Stimulated activated CD4-positive, alpha-beta T cell treated with anti-CD3 and anti-CD28 coated beads, Interleukin-2, amount 100 ng/mL, for 4 hours (primary cell): Measurements from ENCODE around the gene NUBPL.

Experiments
- DNase-seq: peaks from one replicate; pipeline ENCODE4 v3.0.0-alpha.2; 2020; ENCODE audit warnings: low read depth

The NUBPL gene, protein sequence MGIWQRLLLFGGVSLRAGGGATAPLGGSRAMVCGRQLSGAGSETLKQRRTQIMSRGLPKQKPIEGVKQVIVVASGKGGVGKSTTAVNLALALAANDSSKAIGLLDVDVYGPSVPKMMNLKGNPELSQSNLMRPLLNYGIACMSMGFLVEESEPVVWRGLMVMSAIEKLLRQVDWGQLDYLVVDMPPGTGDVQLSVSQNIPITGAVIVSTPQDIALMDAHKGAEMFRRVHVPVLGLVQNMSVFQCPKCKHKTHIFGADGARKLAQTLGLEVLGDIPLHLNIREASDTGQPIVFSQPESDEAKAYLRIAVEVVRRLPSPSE

DNA sequence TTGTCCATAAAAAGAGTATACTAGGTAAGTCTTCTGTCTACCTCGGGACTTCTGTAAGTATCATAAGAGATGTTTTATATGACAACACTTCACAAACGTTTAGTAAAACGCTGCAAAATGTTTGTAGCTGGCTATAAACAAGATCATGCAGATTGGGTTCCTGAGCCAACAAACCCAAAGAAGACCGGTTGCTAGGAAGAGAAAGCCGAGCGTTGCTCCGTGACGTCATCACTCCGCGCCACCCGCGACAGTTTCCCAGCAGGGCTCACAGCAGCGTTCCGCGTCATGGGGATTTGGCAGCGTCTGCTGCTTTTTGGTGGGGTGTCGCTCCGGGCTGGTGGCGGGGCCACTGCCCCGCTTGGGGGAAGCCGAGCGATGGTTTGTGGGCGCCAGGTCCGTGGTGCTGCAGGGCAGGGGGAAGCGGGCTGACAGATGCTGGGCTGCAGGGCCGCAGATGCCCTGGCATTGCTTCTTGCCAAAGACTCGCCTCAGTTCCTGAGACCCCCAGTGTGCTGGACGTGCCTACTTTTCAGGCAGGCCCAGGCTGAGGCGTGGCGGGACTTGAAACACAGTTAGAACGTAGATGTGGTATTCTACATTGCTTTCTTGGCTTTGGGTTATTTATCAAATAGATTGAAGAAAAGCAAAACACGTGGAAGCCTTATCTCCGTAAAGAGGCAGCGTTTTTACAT, at the start of gene NUBPL:
Gene NUBPL, plus strand, starts transcription at position 250 of the 692 bp plus-strand sequence. Its CDS starts 36 bp downstream, at position 286.
- peak; percentile 93 for DNase-seq

GRCh38 chr14:31527087-31527486, 34.1 kb upstream of the NUBPL start:
- no peak for DNase-seq

- no peak for DNase-seq
Measured at GRCh38 chr14:31527546-31527945, 33.7 kb upstream of the NUBPL start.

DNA sequence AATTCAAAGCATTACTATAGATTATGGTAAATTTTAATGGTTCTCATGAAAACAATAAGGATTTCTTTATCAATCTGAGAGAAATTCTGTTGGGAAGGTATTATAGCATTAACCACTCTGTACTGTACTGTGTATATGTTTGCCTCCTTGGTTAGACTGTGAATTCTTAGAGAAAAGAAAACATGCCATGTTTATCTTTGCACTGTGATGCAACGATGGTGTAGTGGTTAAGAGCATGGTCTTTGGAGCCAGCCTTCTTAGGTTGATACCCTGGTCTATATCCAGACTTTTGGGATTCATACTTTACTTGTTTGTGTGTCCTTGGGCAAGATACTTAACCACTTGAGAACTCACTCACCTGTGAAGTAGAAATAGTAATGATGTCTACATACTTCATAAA, 32.2 kb upstream of the NUBPL start:
- no peak for DNase-seq

DNA sequence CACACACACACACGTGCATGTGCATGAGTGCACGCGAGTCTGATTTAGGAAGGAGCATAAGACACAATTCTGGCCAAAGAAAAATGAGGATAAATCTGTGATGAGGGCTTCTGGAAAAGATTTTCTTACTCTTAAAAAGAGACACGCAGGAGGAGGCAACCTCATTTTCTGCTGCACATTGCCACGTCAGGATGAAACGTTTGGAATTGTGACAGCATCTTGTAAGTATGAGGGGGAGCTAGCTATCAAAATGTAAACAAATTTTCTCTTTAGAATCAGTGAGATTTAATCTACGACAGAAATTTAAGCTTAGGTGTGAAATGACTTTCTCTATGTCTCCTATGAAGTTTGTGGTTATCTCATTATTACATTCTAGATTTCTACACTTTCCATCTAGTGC, 31.1 kb upstream of the NUBPL start:
- DNase-seq, result no peak

DNA sequence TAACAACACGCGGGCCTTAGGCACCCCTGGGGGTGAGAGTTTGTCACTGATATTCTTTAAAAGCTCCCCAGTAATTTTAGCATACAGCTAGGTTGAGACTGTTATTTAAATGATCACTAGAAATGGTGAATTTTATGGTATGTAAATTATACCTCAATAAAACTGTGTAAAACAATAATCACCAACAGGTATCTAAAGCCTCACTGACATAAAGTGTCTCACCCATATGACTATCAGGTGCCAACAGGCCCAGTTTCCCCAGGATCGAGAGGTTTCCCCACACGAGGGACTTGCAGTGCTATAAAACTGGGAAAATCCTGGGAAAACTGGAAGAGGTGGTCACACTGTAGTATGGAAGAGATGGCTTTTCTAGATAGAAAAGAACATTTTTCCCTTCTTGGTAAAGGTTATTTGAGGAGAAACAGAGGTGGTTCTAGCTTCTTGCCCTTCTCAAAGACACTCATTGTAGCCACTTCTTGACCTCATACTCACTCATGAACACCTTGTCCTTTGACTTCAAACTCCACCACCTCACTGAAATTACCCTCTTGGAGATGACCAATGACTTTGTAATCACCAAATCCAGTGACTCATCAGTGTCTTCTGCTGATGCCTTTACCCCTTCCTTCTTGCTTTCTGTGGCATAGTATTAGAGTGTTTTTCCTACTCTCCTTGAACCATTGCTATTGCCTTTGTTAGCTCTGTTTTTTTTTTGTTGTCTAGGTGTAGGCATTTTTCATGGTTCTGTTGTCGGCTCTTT, 24.8 kb upstream of the NUBPL start:
- no peak for DNase-seq

- DNase-seq, result no peak
Measured at GRCh38 chr14:31541702-31542101, 19.5 kb upstream of the NUBPL start.

DNA sequence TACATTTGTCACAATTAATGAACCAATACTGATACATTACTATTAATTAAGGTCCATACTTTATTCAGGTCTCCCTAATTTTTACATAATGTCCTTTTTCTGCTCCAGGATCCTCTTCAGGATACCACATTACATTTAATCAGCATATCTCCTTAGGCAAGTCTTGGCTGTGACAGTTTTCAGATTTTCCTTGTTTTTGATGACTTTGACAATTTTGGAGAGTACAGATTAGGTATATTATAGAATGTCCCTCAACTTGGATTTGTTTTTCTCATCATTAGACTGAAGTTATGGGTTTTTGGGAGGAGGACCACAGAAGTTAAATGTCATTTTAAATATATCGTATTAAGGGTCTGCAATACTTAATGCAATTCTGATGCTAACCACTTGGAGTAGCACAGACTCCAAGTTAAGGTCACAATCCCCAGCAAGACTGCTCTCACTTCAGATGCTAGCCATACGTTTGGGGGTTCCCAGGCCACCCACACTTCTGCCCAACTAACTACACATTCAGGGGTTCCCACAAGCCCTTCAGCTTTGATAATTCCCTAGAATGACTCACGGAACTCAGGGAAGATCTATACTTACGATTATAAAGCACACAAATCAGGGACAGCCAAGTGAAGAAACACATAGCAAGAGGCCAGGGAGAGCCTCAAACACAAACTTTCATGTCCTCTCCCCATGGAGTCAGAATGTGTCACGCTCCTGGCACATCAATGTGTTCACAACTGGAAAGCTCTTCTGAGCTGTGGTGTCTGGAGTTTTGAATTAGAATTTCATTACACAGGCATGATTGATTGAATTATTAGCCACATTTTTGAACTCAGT, 17.0 kb upstream of the NUBPL start:
- no peak for DNase-seq

- DNase-seq, result no peak
Measured at GRCh38 chr14:31544816-31545215, 16.4 kb upstream of the NUBPL start.

DNA sequence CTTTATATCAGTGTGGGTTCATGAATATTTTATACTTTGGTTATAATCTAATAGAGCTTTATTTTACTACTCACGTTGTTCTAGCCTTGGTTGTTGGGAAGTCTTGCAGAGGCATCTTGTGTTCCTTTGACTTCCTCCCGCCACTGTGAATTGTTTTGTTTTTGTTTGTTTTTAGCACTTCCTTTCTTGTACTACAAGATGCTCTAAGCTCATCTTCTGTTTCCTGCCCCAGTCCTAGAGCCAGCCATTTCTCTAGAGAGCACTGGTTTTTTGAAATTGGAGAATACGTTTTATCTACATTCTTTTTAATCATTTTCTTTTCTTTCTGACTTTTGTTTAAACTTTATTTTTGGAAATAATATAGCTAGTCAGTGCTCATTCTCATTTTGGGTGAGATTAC, 15.9 kb upstream of the NUBPL start:
- DNase-seq, result no peak

DNA sequence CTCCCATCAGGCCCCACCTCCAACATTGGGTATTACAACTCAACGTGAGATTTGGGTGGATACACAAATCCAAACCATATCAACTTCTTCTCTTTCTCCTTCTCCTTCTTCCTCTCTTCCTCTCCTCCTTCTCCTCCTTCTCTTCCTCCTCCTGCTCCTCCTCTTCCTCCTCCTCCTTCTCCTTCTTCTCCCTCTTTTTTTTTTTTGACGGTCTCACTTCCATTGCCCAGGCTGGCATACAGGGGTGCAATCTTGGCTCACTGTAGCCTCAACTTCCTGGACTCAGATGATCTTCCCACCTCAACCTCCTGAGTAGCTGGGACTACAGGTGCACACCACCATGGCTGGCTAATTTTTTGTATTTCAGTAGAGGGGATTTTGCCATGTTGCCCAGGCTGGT, 11.4 kb upstream of the NUBPL start:
- no peak for DNase-seq

DNA sequence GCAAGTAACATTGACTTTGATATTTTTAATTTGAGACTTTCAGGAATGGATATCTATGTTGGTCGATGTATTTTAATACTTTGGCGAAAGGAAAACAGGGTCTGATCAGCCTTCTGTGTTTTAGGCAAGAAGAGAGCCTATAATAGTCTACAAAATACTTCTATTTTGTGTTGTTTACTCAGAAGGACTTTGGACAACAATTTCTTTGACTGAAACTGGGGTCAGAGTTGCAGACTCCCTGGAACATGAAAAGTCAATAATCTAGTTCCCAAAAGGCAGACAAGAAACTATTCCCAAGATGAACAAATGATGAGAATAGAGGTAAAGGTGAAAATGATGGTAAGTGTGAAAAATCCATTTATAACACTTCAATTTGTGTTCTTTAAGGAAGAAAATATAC, 10.6 kb upstream of the NUBPL start:
- DNase-seq, result no peak

DNA sequence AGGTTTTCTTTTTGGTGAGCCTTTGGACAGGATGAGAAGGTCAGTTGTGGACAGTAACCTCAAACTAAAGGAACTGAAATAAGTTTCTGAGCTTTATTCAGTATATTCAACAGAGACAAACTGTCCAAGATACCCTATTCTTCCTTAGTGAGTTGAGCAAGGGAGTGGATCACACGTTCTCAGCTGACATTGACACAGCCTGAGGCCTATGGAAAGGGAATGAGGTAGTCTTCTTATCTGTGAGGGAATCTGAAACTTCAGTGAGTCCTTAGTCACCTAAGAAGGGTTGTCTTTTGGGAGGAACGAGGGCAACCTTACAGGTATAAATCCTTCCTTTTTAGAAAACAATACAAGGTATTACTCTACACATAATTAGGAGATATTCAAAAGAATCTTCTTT, 5.0 kb upstream of the NUBPL start:
- no peak for DNase-seq

DNA sequence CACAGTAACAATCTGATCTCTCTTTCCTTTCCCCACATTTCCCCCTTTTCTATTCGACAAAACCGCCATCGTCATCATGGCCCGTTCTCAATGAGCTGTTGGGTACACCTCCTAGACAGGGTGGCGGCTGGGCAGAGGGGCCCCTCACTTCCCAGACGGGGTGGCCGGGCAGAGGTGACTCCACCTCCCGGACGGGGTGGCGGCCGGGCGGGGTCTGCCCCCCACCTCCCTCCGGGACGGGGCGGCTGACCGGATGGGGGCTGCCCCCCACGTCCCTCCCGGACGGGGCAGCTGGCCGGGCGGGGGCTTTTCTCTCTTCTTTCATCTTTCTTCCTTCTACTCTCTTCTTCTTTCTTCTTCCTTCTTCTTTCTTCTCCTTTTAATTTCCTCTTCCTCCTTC, 1.3 kb upstream of the NUBPL start:
- no peak for DNase-seq

GRCh38 chr14:31560759-31561154, 447 bp upstream of the NUBPL start:
- no peak for DNase-seq

GRCh38 chr14:31564194-31564593, 3.0 kb downstream of the NUBPL start:
- DNase-seq, result no peak

DNA sequence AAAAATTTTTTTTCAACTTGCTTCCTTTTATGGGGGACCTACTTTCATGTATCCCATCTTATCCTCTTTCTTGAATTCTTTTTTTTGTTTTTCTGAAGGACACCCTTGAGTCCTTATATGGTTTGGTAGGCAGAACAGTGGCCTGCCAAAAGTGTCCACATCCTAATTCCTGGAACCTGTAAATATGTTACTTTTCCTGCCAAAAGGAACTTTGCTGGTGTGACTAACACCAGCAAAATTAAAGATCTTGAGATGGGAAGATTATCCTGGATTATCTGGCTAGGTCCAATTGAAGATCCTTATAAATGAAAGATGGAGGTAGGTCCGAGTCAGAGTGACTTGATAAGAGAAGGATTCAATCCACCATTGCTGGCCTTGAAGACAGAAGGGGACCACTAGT, 5.3 kb downstream of the NUBPL start:
- no peak for DNase-seq

GRCh38 chr14:31567655-31568054, 6.5 kb downstream of the NUBPL start:
- DNase-seq, result no peak

DNA sequence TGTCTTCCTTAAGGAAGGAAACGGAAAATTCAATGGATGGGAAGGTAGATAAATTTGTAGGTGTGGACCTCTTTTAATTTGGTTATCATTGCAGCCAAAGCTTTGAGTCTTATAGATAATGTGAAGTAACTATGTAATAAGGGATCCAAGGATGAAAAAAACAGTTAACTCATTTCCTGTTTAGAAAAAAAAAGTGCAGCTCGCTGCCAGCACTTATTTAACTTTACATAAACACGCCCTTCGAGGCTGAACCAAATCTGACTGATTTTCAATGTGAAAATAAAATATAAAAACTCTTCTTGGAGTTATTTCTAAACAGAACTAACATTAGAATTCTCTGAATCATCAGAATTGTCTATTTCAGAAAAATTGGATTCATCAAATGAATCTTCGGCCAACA, 7.0 kb downstream of the NUBPL start:
- DNase-seq, result no peak

- DNase-seq, result no peak
Measured at GRCh38 chr14:31568671-31569070, 7.5 kb downstream of the NUBPL start.

- DNase-seq, result no peak
Measured at GRCh38 chr14:31572955-31573354, 11.8 kb downstream of the NUBPL start.

DNA sequence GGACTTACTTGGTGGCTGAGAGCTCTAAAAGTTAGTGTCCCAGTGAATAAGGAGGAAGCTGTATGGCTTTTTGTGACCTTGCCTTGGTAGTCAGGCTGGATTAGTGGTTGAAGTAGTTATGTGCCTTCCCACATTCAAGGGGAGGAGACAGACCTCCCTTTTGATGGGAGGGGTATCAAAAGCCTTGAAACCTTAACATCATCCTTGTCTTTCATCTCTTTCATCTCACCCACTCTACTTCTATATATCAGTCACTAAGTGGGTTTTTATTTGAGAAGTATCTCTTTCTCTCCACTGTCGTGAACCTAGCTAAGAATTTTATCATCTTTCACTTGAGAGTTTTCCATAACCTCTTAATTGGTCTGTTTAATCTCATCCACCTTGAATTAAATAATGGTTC, 15.7 kb downstream of the NUBPL start:
- no peak for DNase-seq
